GM10266 (cell line): Measurements from ENCODE around the gene RANBP1.
"Not testable (repeated sequence)": the region's sequence is repeated elsewhere in the genome, so short reads cannot be mapped to it uniquely, and the experiment has no call there.

Source experiments
- DNase-seq: peaks from one replicate; pipeline ENCODE4 v3.0.0; 2012; ENCODE audit errors: extremely low spot score
- TF ChIP-seq, protein P1 (sequence below): IDR thresholded peaks from 2 replicates; pipeline ENCODE4 v1.5.1; 2012; ENCODE audit warnings: mild to moderate bottlenecking, low read depth; ENCODE audit not compliant: control insufficient read depth, insufficient read depth; ENCODE audit errors: missing control alignments

Gene RANBP1

GRCh38 chr22:20159076-20159475 lies 43.2 kb downstream of the RANBP1 start:
- DNase-seq, result no peak
- TF ChIP-seq, protein P1, sequence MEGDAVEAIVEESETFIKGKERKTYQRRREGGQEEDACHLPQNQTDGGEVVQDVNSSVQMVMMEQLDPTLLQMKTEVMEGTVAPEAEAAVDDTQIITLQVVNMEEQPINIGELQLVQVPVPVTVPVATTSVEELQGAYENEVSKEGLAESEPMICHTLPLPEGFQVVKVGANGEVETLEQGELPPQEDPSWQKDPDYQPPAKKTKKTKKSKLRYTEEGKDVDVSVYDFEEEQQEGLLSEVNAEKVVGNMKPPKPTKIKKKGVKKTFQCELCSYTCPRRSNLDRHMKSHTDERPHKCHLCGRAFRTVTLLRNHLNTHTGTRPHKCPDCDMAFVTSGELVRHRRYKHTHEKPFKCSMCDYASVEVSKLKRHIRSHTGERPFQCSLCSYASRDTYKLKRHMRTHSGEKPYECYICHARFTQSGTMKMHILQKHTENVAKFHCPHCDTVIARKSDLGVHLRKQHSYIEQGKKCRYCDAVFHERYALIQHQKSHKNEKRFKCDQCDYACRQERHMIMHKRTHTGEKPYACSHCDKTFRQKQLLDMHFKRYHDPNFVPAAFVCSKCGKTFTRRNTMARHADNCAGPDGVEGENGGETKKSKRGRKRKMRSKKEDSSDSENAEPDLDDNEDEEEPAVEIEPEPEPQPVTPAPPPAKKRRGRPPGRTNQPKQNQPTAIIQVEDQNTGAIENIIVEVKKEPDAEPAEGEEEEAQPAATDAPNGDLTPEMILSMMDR, result no peak

DNA sequence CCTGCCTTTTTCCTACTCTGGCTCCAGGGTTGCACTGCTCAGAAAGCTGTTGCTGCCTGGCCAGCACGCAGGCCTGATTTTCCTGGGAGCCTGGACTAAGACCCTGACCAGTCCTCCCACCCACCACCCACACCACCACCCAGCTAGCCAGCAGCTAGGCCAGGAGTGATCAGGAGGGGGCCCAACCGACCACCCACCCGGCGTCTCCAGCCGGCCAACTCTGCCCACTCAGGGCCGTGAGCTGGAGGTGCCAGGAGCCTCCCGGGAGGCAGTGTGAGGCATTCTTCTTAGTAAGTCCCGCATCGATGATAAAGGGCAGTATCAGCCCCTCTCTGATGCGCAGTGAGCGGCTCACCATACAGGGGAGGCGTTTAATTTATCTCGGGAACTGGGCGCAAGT lies 43.6 kb downstream of the RANBP1 start:
- not testable (repeated sequence) for DNase-seq

GRCh38 chr22:20160041-20160440 lies 44.1 kb downstream of the RANBP1 start:
- TF ChIP-seq, protein P1, result no peak

GRCh38 chr22:20164863-20165262 lies 49.0 kb downstream of the RANBP1 start:
- TF ChIP-seq, protein P1, result no peak
- DNase-seq, result no peak

More at GRCh38 chr22:20160041-20160440, 44.1 kb downstream of the RANBP1 start:
- DNase-seq, result no peak

GRCh38 chr22:20165421-20165820 lies 49.5 kb downstream of the RANBP1 start:
- DNase-seq, result no peak
- TF ChIP-seq, protein P1, result no peak

- TF ChIP-seq, protein P1, result no peak
- DNase-seq, result no peak
These were observed 50.0 kb downstream of the RANBP1 start for GRCh38 chr22:20165913-20166312.

GRCh38 chr22:20166703-20167102 lies 50.8 kb downstream of the RANBP1 start:
- DNase-seq, result no peak
- TF ChIP-seq, protein P1, result no peak

DNA sequence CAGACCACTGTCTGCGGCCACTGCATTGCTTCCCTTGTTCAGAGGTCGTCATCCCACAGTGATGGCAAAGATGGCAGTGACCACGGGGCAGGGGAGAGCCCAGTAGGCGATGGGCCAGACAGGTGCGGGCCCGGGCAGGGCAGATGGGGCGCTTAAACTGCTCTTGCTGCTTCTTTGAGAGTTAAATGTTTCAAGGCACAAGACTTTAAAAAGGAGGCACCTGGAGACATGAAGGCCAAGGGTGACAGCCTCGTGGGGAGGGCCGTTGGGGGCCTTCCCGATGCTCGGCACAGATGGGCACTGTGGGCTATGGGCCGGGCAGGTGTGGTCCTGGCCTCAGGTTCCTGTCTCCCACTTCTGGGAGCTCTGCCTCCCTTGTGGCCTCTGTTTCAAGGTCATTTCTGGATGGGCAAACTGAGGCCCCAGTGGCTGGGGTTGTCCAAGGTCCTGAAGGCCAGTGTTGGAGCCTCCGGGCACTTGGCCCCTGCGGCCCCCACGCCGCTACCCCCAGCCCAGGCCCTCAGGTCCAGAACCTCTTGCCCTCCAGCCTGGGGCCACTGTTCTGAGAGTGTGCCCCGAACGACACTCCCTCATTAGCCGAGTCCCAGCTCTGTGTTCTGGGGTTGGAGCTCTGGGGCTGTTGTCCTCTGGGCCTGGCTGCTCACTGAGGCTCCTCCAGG lies 51.9 kb downstream of the RANBP1 start:
- TF ChIP-seq, protein P1, result no peak
- DNase-seq, result no peak
